GM23338 (cell line): ENCODE data around the gene SIDT2. TPM values are rescaled to one million over a fixed set of nuclear protein-coding genes. Genes with fewer than 3 reads are reported as not detected.

Experiments used
- ATAC-seq: fragments of 200-7000 bp; cut with Tn5 transposase; 3 replicates; pipeline ENCODE4 v1.9.1; 2020
- DNase-seq: peaks from one replicate; pipeline ENCODE4 v3.0.0-alpha.2; 2015; ENCODE audit warnings: low spot score
- H2AFZ ChIP-seq: fragments of 200-600 bp; sonication (generic); 2 replicates; pipeline ENCODE4 v1.8.0; 2016; ENCODE audit warnings: antibody characterized with exemption, mild to moderate bottlenecking, moderate library complexity
- H3F3A ChIP-seq: fragments of 200-600 bp; sonication (generic); replicated peaks from 2 replicates; pipeline ENCODE4 v1.8.0; 2017; ENCODE audit warnings: antibody characterized with exemption, mixed run types, low read depth
- H3K27ac ChIP-seq: fragments of 200-600 bp; sonication (generic); 2 replicates; pipeline ENCODE4 v1.6.1; 2016; ENCODE audit warnings: low read depth
- H3K27me3 ChIP-seq: fragments of 200-600 bp; sonication (generic); 2 replicates; pipeline ENCODE4 v1.8.0; 2016; ENCODE audit warnings: mild to moderate bottlenecking, mixed run types, moderate library complexity; ENCODE audit not compliant: insufficient read depth
- H3K36me3 ChIP-seq: fragments of 200-600 bp; sonication (generic); 2 replicates; pipeline ENCODE4 v1.8.0; 2016; ENCODE audit warnings: mild to moderate bottlenecking; ENCODE audit not compliant: insufficient read depth
- H3K4me1 ChIP-seq: fragments of 200-600 bp; sonication (generic); 2 replicates; pipeline ENCODE4 v1.8.0; 2016; ENCODE audit warnings: mild to moderate bottlenecking, moderate library complexity; ENCODE audit not compliant: insufficient read depth
- H3K4me2 ChIP-seq: fragments of 200-600 bp; sonication (generic); 2 replicates; pipeline ENCODE4 v1.7.1; 2017; ENCODE audit warnings: mixed run types
- H3K4me3 ChIP-seq: fragments of 200-600 bp; sonication (generic); 2 replicates; pipeline ENCODE4 v1.6.1; 2016; ENCODE audit warnings: mixed run types
- H3K79me2 ChIP-seq: fragments of 200-600 bp; sonication (generic); replicated peaks from 2 replicates; pipeline ENCODE4 v1.8.0; 2017; ENCODE audit warnings: mild to moderate bottlenecking; ENCODE audit not compliant: insufficient read depth
- H3K9me2 ChIP-seq: fragments of 200-600 bp; sonication (generic); 2 replicates; pipeline ENCODE4 v1.8.0; 2017; ENCODE audit not compliant: insufficient read depth
- H4K20me1 ChIP-seq: fragments of 200-600 bp; sonication (generic); replicated peaks from 2 replicates; pipeline ENCODE4 v1.8.0; 2017; ENCODE audit warnings: mild to moderate bottlenecking; ENCODE audit not compliant: insufficient read depth
- H3K27ac Mint-ChIP-seq: 2 replicates; pipeline ENCODE4 v1.8.0; 2020; ENCODE audit warnings: inconsistent platforms, mild to moderate bottlenecking, moderate library complexity, mixed read lengths
- H3K27me3 Mint-ChIP-seq: 3 replicates; pipeline ENCODE4 v1.8.0; 2022; ENCODE audit warnings: low read depth, mild to moderate bottlenecking, moderate library complexity, mixed read lengths, inconsistent platforms; ENCODE audit not compliant: insufficient read depth, poor library complexity
- H3K36me3 Mint-ChIP-seq: 3 replicates; pipeline ENCODE4 v1.8.0; 2021; ENCODE audit warnings: low read depth, mild to moderate bottlenecking, inconsistent platforms, moderate library complexity, mixed read lengths
- H3K4me1 Mint-ChIP-seq: 3 replicates; pipeline ENCODE4 v1.8.0; 2020; ENCODE audit warnings: mild to moderate bottlenecking, inconsistent platforms, mixed read lengths
- H3K4me3 Mint-ChIP-seq: 3 replicates; pipeline ENCODE4 v1.8.0; 2021; ENCODE audit warnings: moderate library complexity, mild to moderate bottlenecking, inconsistent platforms, mixed read lengths
- H3K9me3 Mint-ChIP-seq: 3 replicates; pipeline ENCODE4 v1.8.0; 2020; ENCODE audit warnings: moderate library complexity, mild to moderate bottlenecking, inconsistent platforms, mixed read lengths
- CREB1 ChIP-seq: fragments of 250-450 bp; sonication (Bioruptor Pico); IDR thresholded peaks from 2 replicates; pipeline ENCODE4 v1.5.0; 2020; ENCODE audit warnings: low read depth, mild to moderate bottlenecking, moderate library complexity
- EZH2 ChIP-seq: fragments of 200-600 bp; sonication (generic); IDR thresholded peaks from one replicate; pipeline ENCODE4 v1.8.0; 2017; ENCODE audit warnings: antibody characterized with exemption, mild to moderate bottlenecking, low read depth; ENCODE audit not compliant: unreplicated experiment
- EZH2phosphoT487 ChIP-seq: fragments of 200-600 bp; sonication (generic); IDR thresholded peaks from one replicate; pipeline ENCODE4 v1.8.1; 2018; ENCODE audit warnings: antibody characterized with exemption; ENCODE audit not compliant: unreplicated experiment
- JUNB ChIP-seq: IDR thresholded peaks from one replicate; pipeline ENCODE4 v1.6.1; 2016; ENCODE audit warnings: antibody characterized with exemption; ENCODE audit not compliant: unreplicated experiment
- NANOG ChIP-seq: IDR thresholded peaks from 2 replicates; pipeline ENCODE4 v1.6.1; 2016; ENCODE audit warnings: antibody characterized with exemption, borderline replicate concordance
- POLR2AphosphoS5 ChIP-seq: IDR thresholded peaks from 2 replicates; pipeline ENCODE4 v1.6.1; 2016; ENCODE audit warnings: antibody characterized with exemption, low read depth
- polyA plus RNA-seq: library from polyadenylated mRNA; unstranded; fragments of >200 nt; fragmentation: Nextera tagmentation; extraction: Ambion mirVana; gene quantifications from 2 replicates; pipeline ENCODE4 v1.2.1, GENCODE V29; 2016
- total RNA-seq: library from RNA; depleted of rRNA; stranded (reverse); fragments of >200 nt; shearing (Covaris generic); gene quantifications from 2 replicates; pipeline ENCODE4 v1.2.3, GENCODE V29; 2014
- TF ChIP-seq, protein P1 (sequence below): fragments of 250-450 bp; sonication (Bioruptor Pico); IDR thresholded peaks from 2 replicates; pipeline ENCODE4 v1.5.0; 2020; ENCODE audit warnings: mild to moderate bottlenecking, moderate library complexity
- TF ChIP-seq, protein P2 (sequence below), 2 experiments: fragments of 200-600 bp in 1 of 2; sonication (generic) in 1 of 2; conservative IDR thresholded peaks; 2 replicates each; pipeline versions ENCODE4 v1.5.1 to v1.6.1; 2016 to 2017; ENCODE audit warnings: antibody characterized with exemption in 2 of 2, low read depth in 2 of 2, mild to moderate bottlenecking in 2 of 2, moderate library complexity in 1 of 2
- TF ChIP-seq, protein P3 (sequence below): IDR thresholded peaks from one replicate; pipeline ENCODE4 v1.6.1; 2018; ENCODE audit warnings: antibody characterized with exemption; ENCODE audit not compliant: unreplicated experiment

SIDT2 gene
- total and polyA plus RNA-seq, 2 experiments from 2014 or later, result 7.5 to 12.1 TPM

DNA sequence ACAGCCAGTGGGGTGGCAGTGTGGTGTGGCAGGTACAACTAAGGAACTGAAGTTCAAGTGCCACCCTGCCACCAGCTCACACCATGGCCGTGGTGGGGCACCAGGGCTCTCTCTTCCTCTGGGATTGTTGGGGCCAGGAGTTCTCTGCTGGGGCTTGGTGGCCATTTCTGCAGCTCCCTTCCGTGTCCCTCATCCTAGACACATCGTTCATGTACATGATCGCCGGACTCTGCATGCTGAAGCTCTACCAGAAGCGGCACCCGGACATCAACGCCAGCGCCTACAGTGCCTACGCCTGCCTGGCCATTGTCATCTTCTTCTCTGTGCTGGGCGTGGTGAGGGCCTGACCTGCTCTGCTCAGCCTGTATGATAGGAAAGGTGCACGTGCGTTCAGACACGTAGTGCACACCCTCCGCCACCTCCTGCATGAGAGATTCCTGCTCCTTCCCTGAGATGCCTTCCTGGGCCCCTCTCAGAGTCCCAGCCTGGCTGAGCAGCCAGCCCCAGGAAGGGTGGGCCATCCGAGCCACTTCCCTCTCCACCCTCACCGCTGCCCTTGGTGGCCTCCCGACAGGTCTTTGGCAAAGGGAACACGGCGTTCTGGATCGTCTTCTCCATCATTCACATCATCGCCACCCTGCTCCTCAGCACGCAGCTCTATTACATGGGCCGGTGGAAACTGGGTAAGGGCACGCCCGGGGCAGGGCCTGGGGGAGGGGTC is 13.3 kb downstream of the SIDT2 start (continued):
- TF ChIP-seq, protein P1, sequence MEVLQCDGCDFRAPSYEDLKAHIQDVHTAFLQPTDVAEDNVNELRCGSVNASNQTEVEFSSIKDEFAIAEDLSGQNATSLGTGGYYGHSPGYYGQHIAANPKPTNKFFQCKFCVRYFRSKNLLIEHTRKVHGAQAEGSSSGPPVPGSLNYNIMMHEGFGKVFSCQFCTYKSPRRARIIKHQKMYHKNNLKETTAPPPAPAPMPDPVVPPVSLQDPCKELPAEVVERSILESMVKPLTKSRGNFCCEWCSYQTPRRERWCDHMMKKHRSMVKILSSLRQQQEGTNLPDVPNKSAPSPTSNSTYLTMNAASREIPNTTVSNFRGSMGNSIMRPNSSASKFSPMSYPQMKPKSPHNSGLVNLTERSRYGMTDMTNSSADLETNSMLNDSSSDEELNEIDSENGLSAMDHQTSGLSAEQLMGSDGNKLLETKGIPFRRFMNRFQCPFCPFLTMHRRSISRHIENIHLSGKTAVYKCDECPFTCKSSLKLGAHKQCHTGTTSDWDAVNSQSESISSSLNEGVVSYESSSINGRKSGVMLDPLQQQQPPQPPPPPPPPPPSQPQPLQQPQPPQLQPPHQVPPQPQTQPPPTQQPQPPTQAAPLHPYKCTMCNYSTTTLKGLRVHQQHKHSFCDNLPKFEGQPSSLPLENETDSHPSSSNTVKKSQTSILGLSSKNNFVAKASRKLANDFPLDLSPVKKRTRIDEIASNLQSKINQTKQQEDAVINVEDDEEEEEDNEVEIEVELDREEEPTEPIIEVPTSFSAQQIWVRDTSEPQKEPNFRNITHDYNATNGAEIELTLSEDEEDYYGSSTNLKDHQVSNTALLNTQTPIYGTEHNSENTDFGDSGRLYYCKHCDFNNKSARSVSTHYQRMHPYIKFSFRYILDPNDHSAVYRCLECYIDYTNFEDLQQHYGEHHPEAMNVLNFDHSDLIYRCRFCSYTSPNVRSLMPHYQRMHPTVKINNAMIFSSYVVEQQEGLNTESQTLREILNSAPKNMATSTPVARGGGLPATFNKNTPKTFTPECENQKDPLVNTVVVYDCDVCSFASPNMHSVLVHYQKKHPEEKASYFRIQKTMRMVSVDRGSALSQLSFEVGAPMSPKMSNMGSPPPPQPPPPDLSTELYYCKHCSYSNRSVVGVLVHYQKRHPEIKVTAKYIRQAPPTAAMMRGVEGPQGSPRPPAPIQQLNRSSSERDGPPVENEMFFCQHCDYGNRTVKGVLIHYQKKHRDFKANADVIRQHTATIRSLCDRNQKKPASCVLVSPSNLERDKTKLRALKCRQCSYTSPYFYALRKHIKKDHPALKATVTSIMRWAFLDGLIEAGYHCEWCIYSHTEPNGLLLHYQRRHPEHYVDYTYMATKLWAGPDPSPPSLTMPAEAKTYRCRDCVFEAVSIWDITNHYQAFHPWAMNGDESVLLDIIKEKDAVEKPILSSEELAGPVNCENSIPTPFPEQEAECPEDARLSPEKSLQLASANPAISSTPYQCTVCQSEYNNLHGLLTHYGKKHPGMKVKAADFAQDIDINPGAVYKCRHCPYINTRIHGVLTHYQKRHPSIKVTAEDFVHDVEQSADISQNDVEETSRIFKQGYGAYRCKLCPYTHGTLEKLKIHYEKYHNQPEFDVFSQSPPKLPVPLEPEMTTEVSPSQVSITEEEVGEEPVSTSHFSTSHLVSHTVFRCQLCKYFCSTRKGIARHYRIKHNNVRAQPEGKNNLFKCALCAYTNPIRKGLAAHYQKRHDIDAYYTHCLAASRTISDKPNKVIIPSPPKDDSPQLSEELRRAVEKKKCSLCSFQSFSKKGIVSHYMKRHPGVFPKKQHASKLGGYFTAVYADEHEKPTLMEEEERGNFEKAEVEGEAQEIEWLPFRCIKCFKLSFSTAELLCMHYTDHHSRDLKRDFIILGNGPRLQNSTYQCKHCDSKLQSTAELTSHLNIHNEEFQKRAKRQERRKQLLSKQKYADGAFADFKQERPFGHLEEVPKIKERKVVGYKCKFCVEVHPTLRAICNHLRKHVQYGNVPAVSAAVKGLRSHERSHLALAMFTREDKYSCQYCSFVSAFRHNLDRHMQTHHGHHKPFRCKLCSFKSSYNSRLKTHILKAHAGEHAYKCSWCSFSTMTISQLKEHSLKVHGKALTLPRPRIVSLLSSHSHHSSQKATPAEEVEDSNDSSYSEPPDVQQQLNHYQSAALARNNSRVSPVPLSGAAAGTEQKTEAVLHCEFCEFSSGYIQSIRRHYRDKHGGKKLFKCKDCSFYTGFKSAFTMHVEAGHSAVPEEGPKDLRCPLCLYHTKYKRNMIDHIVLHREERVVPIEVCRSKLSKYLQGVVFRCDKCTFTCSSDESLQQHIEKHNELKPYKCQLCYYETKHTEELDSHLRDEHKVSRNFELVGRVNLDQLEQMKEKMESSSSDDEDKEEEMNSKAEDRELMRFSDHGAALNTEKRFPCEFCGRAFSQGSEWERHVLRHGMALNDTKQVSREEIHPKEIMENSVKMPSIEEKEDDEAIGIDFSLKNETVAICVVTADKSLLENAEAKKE (CRISPR knock-in tag), result no peak
- TF ChIP-seq POLR2AphosphoS5 (no peak), JUNB (no peak)

DNA sequence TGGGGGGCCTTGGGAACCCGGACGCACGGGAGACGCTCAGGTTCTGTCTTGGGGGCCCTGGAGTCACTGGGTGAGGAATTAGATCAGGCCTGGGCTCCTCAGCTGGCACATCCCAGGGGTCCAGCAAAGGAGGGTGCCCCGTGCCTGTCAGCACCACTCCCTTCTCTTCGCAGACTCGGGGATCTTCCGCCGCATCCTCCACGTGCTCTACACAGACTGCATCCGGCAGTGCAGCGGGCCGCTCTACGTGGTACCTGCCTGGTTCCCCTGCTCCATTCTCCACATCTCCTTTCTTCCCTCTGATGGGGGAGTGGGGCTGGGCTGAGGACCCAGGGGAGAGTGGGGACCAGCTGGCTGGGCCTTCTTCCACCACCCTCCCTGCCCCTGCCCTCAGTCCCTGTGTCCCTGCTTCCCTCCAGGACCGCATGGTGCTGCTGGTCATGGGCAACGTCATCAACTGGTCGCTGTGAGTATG is 13.9 kb downstream of the SIDT2 start:
- H3K4me3 ChIP-seq, result no peak overlapping the region
- H3K4me1 ChIP-seq, result 0 out of 2 replicates have a peak, but pooled peaks cover under 1% of the 10 kb centered on the region
- ATAC-seq, result no peak
- peaks cover under 1% of the 10 kb centered on the region; the same call in 1 of the 2 replicates for H3F3A ChIP-seq
- peaks cover 11% of the 10 kb centered on the region for H3K27me3 Mint-ChIP-seq
- no peaks in the 10 kb centered on the region for H3K79me2 ChIP-seq
- H2AFZ ChIP-seq, result no peak overlapping the region
- no peaks in the 10 kb centered on the region for H3K27me3 ChIP-seq
- H3K36me3 Mint-ChIP-seq, result peaks cover 5% of the 10 kb centered on the region; the same call in 2 of the 3 replicates
- TF ChIP-seq, protein P2, sequence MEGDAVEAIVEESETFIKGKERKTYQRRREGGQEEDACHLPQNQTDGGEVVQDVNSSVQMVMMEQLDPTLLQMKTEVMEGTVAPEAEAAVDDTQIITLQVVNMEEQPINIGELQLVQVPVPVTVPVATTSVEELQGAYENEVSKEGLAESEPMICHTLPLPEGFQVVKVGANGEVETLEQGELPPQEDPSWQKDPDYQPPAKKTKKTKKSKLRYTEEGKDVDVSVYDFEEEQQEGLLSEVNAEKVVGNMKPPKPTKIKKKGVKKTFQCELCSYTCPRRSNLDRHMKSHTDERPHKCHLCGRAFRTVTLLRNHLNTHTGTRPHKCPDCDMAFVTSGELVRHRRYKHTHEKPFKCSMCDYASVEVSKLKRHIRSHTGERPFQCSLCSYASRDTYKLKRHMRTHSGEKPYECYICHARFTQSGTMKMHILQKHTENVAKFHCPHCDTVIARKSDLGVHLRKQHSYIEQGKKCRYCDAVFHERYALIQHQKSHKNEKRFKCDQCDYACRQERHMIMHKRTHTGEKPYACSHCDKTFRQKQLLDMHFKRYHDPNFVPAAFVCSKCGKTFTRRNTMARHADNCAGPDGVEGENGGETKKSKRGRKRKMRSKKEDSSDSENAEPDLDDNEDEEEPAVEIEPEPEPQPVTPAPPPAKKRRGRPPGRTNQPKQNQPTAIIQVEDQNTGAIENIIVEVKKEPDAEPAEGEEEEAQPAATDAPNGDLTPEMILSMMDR (conservative IDR thresholded peaks at IDR 0.05; ENCODE audit: low read depth in 2 of 2), result no peak
- no peak for TF ChIP-seq NANOG
- TF ChIP-seq, protein P3, sequence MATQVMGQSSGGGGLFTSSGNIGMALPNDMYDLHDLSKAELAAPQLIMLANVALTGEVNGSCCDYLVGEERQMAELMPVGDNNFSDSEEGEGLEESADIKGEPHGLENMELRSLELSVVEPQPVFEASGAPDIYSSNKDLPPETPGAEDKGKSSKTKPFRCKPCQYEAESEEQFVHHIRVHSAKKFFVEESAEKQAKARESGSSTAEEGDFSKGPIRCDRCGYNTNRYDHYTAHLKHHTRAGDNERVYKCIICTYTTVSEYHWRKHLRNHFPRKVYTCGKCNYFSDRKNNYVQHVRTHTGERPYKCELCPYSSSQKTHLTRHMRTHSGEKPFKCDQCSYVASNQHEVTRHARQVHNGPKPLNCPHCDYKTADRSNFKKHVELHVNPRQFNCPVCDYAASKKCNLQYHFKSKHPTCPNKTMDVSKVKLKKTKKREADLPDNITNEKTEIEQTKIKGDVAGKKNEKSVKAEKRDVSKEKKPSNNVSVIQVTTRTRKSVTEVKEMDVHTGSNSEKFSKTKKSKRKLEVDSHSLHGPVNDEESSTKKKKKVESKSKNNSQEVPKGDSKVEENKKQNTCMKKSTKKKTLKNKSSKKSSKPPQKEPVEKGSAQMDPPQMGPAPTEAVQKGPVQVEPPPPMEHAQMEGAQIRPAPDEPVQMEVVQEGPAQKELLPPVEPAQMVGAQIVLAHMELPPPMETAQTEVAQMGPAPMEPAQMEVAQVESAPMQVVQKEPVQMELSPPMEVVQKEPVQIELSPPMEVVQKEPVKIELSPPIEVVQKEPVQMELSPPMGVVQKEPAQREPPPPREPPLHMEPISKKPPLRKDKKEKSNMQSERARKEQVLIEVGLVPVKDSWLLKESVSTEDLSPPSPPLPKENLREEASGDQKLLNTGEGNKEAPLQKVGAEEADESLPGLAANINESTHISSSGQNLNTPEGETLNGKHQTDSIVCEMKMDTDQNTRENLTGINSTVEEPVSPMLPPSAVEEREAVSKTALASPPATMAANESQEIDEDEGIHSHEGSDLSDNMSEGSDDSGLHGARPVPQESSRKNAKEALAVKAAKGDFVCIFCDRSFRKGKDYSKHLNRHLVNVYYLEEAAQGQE, result no peak
- no peak for TF ChIP-seq EZH2
- TF ChIP-seq JUNB, result no peak
- no peak for TF ChIP-seq EZH2phosphoT487
- no peak for TF ChIP-seq CREB1 (CRISPR knock-in tag)
- no peak for DNase-seq
- H3K4me3 Mint-ChIP-seq, result no peak overlapping the region
- H4K20me1 ChIP-seq, result no peaks in the 10 kb centered on the region
- no peak overlapping the region for H3K27ac ChIP-seq
- no peaks in the 10 kb centered on the region for H3K9me3 Mint-ChIP-seq
- H3K9me2 ChIP-seq, result no peaks in the 10 kb centered on the region
- no peak overlapping the region for H3K4me2 ChIP-seq
- H3K4me1 Mint-ChIP-seq, result peaks cover 3% of the 10 kb centered on the region
- H3K36me3 ChIP-seq, result no peaks in the 10 kb centered on the region
- no peak overlapping the region for H3K27ac Mint-ChIP-seq
